ENCODE data around the gene TTF2.
"Not testable (repeated sequence)": the region's sequence is repeated elsewhere in the genome, so short reads cannot be mapped to it uniquely, and the experiment has no call there.

TTF2 gene

DNA sequence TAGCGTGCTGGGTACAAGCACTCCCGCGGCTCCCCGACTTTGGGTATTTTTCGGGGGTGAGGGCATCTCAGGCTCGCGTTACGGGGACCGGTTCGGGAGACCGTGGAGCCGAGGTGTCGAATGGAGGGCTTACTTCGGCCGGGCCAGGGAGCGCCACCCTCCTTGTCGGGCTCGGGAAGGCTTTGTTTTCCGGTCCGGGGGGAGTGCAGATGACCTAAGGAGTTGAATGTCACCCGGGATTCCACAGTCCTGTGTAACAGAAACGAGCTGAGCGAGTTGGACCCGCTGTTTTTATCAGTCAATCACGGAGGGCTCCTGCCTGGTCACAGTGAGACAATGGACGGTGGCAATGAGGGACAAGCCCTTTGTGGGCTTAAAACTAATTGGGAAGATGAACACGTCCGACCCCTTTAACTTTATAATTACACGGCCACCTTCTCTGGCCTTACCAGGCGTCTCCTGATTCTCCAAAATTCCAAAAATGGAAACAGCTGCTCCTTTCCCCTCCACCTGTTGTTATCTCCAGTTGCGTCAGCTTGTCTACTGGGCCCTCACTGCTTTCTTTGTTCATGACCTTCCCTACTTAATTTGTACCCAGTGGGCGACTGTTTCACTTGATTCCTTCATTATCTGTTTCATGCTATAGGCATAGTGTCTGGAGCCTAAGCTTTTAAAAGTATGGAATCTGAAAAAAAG is 62.4 kb downstream of the TTF2 start:
- DNase-seq: no peak

- DNase-seq: no peak
Observed at GRCh38 chr1:117123274-117123673, 63.1 kb downstream of the TTF2 start.

GRCh38 chr1:117124661-117125060 is 64.5 kb downstream of the TTF2 start:
- no peak for DNase-seq

DNA sequence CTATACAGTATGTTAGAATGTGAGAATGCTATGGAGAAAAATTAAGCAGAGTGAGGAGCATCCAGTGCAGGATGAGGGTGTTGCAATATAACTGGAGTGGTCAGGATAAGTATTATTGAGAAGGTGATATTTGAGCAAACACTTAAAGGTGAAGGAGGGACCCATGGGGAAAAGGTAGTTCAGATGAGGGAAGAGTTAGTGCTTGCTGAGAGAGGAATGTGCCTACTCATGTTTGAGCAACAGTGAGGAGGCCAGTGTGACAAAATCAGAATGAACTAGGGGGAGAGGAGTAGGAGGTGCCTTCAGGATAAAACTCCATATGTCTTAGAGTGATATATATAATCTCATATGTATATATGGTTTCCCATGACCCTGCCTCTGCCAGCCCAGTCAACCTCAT is 67.7 kb downstream of the TTF2 start:
- DNase-seq: no peak

DNA sequence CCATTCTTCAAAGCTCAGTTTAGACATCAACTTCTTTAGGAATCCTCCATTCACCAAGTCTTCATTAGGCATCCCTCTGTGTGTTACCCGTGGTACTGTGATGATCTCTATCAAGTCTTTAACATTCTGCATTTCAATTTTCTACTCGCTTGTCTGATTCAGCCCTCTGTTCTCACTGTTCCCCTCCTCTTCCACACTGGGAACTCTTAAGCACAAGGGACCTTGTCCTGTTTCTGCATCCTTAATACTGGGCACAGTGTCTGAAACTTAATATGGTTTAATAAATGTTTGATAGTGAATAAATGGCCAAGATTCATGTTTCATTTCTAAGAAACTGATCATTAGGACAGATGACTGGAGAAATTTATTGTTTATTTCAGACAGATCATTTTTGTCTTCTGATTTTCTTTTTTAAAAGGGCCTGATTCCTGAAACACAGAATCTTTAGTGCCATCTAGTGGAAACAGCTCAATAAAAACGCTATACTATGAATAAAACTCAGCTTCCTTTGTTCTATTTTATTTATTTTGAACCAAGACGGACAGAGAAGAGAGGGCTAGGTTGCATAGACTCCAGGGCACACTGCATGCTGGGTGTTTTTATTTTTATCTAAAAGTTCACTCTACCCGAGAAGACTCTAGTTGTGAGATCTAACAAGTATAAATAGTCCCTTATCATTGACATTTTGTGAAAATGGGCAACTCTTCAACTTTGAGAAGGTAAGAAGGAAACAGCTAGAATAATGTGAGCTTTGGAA is 68.4 kb downstream of the TTF2 start:
- DNase-seq: no peak

GRCh38 chr1:117130526-117130925 is 70.4 kb downstream of the TTF2 start:
- no peak for DNase-seq

- DNase-seq: no peak
Observed at GRCh38 chr1:117135329-117135728, 75.2 kb downstream of the TTF2 start.

- no peak for DNase-seq
Observed at GRCh38 chr1:117136749-117137148, 76.6 kb downstream of the TTF2 start.

DNA sequence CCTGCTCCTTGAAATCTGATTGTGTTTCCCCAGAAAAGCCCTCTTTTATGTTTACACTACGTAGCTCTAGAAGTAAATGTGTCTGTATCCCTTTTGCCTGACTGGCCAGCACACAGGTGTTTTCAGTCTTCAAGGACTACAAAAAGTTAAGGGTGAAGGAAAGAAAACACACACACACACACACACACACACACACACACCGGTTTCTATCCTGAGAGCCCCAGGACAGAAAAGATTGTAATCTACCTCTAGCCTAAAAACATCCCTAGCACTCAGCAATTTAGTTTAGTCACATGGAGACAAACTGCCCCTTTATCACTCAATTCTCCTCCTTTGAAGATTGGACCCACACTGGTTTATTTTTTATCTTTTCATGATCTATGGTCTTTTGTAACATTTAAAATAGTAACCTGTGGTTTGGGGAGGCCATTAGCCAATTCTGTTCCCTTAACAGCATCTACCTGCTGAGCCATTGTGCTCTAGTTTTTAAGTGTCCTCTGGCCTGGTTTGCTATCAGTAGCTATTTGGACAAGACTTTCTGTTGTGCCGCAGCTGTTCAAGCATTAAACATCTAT is 77.2 kb downstream of the TTF2 start:
- no peak for DNase-seq

DNA sequence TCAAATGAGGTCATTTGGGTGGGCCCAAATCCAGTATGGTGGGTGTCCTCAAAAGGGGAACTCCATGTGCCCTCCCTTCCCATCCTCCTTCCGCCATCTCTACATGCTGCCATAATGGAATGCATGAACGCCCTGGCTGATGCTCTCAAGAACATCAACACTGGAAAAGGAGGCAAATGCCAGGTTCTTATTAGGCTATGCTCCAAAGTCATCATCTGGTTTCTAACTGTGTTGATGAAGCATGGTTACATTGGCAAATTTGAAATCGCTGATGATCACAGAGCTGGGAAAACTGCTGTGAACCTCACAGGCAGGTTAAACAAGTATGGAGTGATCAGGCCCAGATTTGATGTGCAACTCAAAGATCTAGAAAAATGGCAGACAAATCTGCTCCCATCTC is 78.0 kb downstream of the TTF2 start:
- DNase-seq: no peak

DNA sequence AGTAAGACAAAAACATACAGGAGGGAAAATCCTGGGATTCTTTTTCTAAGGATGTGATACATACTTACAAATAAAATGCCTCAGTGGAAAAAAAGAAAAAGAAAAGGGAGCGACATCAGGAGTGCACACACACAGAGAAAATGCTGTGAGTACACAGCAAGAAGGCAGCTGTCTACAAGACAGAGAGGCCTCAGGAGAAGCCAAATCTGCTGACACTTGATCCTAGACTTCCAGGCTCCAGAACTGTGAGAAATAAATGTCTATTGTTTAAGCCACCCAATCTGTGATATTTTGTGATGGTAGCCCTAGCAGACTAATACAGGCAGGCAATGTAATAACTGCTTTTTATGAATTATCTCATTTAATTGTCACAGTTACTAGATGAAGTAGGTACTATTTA is 78.4 kb downstream of the TTF2 start:
- DNase-seq: no peak

DNA sequence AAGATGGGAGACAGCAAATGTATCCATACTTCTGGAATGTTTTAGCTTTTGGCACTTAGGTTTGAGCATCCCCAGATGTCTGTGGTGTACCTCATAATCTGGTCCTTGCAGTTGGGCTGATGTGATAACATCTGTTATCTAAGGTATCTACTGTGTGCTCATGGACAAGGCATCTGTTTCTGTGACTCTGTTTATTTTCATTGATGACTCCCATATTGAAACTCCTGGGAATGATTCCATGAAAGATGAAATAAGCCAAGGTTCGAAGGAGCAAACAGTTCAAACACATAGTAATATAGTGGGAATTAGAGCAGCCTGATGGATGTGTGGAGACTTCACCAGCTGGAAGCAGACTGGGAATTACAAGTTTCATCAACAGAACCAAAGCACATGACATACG is 82.1 kb downstream of the TTF2 start:
- no peak for DNase-seq

- DNase-seq: no peak
Observed at GRCh38 chr1:117143172-117143571, 83.0 kb downstream of the TTF2 start.

DNA sequence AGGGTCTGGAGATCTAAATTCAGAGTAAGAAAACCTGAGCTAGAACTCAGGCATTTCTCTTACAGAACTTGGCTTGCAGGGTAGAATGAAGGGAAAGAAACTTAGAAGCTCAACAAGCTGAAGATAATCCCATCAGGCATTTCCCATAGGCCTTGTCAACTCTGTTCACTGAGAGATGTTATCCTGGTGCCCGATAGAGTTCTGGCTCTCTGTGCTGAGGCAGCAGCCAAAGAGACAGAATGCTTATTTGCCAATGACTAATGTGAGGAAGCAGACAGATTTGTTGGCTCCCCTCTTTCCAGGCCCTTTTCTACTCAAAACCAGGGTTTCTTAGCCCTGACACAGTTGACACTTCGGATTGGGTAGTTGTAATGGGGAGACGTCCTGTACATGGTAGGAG is 83.7 kb downstream of the TTF2 start:
- no peak for DNase-seq

- DNase-seq: no peak
Observed at GRCh38 chr1:117146072-117146471, 85.9 kb downstream of the TTF2 start.

GRCh38 chr1:117146575-117147340 is 86.6 kb downstream of the TTF2 start:
- DNase-seq: no peak

- no peak for DNase-seq
Observed at GRCh38 chr1:117147341-117147831, 87.3 kb downstream of the TTF2 start.

DNA sequence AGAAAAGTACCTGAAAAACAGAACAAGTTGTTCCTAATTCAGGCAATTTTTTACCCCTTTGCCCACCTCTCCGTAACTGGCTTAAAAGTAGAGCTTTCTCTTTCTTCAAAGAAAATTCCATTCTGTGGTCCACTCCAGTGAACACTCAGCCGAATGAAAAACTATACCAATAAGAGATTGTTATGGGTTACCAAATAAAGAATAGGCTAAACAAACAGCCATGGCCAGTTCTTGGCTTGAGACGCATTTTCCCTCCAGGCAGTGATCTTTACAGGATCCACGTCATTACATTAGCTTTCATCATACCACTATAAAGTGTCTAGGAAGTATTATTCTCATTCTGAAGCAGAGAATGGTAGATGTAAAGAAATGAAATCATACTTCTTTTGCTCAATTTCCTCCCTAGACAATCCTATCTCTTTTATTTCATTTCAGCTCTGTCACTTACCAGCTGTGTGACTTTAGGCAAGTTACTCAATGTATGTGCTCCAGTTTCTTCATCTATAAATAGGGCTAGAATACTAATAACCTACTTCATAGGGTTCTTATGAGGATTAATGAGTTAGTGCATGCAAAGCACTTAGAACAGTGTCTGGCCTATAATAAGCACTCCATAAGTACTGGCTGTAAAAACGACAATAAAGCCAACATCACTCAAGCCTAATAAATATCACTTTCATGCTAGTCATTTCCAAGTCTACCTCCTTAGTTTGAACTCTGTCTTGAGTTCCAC is 87.9 kb downstream of the TTF2 start:
- no peak for DNase-seq

GRCh38 chr1:117150316-117150715 is 90.2 kb downstream of the TTF2 start:
- no peak for DNase-seq

DNA sequence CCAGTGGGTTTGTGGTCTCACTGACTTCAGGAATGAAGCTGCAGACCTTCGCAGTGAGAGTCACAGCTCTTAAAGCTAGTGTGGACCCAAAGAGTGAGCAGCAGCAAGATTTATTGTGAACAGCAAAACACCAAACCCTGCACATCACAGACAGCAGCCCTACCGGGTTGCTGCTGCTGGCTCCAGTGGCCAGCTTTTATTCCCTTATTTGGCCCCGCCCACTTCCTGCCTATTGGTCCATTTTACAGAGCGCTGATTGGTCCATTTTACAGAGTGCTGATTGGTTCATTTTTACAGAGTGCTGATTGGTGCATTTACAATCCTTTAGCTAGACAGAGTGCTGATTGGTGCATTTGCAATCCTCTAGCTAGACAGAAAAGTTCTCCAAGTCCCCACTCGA is 91.2 kb downstream of the TTF2 start:
- DNase-seq: not testable (repeated sequence)
